ENCODE data around the gene MX1.
"Not testable (repeated sequence)": the region's sequence is repeated elsewhere in the genome, so short reads cannot be mapped to it uniquely, and the experiment has no call there.

MX1 gene

DNA sequence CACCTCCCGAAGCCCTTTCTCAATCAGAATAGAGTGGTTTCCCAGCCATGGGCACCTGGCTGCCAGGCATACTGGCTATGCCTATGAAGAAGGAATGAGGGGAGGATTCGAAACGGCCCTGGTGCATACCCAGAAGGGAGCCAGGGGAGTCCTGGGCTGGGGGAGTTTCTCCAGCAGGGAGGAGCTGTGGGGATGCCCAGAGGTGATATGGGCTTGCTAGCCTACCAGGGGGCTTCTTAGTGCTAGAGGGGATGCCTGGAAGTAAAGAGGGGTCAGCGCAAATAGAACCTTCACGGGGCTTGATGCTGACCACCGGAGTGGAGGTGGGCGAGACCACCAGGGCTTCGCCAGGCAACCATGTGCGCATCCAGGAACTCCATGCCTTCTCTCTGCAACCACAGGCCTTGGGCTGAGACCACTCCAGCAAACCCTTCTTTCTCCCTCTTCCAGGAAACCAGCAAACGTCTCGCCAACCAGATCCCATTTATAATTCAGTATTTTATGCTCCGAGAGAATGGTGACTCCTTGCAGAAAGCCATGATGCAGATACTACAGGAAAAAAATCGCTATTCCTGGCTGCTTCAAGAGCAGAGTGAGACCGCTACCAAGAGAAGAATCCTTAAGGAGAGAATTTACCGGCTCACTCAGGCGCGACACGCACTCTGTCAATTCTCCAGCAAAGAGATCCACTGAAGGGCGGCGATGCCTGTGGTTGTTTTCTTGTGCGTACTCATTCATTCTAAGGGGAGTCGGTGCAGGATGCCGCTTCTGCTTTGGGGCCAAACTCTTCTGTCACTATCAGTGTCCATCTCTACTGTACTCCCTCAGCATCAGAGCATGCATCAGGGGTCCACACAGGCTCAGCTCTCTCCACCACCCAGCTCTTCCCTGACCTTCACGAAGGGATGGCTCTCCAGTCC is 18.2 kb upstream of the MX1 start:
- no peak for FAIRE-seq

DNA sequence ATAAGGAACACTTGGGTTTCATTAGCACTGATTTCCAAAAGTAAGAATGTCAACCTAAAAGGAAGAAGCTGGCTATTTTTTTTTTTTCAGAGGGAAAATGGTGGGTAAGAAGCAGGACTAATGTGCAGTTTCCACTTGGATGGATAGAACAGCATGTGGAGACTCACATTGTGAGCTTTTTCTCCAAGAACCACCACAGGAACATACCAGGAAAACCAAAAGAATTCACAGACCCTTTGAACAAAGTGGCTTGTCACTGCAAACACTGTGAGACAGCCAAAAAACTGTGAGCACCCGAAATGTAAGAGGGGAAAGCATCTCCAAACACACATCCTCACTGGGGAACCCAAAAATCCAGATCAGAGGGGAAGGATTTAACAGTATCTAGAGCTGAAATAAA is 15.7 kb upstream of the MX1 start:
- no peak for FAIRE-seq

DNA sequence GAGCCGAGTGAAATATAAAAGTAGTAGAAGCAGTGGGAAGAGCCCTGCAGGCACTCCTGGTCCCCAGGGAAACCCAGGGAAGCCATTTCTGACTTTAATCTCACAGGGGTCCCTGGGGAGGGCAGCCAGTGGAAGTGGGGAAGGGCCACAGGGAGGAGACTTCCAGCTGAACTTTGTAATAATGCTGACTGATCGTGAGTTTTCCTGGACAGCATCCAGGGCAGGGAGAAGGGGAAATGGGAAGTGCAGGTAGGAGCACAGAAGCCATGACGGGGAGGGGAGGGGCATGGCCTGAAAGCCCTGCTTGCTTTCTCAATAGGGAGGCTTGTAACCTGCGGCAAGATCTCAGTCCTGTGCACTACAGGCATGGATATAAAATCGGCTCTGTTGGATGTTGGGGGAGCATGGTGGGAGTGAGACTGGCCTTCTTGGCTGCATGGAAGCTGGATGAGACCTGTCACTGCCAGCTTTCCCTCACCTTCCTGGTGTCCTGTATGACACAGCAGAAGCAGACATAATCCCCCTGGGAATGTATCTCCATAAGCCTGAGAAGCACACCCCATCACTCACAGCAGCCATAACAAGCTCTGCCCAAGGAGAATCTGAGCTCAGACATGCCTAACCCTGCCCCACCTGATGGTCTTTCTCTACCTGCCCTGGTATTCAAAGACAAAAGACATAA is 15.1 kb upstream of the MX1 start:
- FAIRE-seq = no peak

DNA sequence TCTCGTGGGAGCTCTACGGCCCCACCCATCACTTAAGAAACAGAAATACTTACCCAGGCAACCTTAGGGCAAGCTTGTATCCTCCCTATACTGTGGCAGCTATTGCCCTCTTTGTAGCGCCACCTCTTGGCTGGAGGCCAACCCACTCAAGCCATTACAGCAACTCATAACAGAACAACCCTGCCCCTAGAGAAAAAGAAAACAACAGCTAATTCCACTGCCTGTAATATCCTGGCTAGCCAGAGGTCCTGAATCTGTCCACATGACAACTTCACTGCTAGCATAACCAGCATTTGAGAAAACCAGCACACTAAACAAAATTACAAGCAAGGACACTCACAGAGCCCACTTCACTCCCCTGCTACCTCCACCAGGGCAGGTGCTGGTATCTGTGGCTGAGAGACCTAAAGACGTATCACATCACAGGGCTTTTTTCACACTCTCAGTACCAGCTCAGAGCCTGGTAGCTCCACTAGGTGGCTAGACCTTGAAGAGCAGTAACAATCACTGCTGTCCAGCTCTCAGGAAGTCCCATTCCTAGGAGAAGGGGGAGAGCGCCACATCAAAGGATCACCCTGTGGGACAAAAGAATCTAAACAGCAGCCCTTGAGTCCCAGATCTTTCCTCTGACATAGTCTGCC is 14.5 kb upstream of the MX1 start:
- no peak for FAIRE-seq

DNA sequence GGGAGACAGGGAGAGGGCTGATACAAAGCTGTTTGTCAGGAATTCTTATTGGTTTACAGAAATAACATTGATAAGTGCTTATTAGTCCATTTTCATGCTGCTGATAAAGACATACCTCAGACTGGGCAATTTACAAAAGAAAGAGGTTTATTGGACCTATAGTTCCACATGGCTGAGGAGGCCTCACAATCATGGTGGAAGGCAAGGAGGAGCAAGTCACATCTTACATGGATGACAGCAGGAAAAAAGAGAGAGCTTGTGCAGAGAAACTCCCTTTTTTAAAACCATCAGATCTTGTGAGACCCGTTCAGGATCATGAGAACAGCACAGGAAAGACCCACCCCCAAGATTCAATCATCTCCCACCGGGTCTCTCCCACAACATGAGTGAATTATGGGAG is 8.5 kb upstream of the MX1 start:
- FAIRE-seq = not testable (repeated sequence)

DNA sequence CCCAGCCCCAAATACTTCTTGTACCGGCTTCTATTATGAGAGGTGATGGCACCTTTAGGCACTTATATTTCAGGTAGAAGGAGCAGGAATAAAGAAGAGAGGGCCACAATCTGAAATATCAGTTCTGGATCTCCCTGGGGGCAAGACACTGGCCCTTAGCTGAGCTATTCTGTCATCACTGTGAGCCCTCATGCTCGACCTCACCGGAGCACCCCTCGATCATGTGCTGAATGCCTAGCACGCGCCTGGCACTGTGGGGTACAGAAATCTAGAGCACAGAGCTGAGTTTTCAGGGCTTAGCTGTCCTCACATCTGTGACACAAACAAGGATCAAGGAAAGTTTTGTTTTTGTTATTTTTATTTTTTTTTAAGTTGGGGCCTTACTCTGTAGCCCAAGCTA is 7.6 kb upstream of the MX1 start:
- FAIRE-seq = no peak

DNA sequence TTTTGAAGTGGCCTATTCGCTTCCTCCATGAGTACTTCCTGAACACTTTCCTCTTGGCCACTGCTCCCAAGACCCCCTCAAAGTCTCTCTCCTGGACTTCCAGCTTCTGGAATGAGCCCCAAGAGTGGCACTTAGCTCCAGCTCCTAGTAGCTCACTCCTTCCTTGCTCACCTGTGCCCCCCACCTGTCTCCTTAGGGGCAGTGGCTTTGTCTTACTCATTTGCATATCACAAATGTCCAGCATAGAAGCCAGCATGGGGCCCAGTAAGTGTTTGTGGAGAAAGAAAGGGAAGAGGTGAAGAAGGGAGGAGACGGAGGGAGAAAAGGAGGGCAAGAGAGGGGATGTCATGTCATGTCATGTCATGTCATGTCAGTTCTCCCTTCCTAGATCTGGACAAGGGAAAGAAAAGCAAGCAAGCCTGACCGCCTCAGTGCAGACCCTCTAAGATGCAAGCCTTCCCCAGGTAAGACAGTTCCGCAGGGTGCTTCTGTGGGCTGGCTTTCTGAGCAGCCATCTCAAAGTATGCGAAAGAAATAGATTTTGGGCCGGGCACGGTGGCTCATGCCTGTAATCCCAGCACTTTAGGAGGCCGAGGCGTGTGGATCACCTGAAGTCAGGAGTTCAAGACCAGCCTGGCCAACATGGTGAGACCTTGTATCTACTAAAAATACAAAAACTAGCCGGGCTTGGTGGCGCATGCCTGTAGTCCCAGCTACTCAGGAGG is 6.9 kb upstream of the MX1 start:
- FAIRE-seq = no peak

DNA sequence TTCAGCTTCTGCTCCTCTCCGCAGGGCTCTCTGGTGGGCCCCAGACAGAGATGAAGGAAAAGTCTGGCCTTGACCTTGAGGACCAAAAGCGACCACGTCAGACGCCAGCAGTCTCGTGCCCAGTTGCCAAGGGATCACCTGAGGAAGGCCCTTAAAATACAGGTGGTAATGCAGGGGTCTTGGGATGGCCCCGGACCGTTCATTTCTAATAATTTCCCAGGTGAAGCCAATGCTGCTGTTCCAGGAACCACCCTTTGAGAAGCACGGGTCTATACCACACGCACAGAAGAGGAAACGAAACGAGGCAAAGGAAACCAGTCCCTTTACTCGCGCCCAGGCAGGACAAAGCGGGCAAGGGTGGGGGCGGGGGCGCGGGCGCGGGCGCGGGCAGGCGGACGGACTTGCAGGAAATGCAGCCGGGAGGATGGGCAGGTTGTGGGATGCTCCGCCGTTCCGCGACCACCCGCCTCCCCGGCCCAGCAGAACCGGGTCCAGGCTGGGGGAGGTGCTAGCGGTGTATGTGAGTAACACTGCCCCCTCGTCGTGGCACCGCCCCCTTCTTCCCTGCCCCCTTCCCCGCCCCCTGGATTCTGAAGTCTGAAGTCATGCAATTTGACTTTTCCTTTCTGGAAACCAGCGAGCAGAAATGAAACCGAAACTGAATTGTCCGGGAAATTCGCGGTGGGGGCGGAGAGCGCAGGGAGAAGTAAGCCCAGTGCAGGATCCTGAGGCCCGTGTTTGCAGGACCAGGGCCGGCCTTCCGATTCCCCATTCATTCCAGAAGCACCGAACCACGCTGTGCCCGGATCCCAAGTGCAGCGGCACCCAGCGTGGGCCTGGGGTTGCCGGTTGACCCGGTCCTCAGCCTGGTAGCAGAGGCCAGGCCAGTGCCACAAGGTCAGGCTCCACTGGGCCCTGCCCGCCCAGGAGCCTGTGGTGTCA is 5.8 kb upstream of the MX1 start:
- FAIRE-seq = no peak

DNA sequence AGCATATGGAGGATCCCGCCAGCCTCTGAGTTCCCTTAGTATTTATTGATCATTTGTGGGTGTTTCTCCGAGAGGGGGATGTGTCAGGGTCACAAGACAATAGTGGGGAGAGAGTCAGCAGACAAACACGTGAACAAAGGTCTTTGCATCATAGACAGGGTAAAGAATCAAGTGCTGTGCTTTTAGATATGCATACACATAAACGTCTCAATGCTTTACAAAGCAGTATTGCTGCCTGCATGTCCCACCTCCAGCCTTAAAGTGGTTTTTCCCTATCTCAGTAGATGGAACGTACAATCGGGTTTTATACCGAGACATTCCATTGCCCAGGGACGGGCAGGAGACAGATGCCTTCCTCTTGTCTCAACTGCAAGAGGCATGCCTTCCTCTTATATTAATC is 5.0 kb upstream of the MX1 start:
- not testable (repeated sequence) for FAIRE-seq

DNA sequence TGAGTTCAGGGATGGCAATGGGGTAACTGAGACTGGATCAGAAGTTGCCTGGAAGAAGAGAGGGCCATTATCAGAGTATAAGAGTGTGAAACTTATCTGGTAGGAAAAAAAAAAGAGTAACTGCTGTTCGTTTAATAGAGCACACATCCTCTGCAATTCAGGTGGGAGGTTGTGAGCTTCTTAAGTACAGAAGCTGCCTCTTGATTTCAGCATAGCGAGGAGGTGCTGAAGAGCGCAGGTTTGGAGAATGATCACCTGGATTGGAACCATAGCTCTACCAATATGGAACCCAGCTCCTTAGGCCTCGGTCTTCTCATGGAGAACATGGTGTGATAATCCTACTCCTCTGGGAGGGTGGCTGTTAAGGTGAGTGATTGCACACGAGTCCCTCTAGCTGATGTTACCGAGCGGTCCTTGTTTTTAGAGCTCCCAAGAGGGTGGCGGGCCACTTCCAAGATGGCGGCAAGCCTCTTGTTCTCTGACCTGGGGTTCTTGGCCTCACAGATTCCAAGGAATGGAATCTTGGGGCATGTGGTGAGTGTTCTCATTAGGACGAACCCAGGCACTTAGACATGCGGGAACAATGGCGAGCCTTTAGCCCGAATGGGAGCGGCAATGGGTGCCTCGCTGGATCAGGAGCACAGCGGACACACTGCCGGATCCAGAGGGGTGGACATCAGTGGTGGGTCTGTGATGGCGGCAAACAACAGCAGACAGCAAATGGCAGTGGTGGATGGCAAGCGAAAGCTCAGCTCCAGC is 3.3 kb upstream of the MX1 start:
- FAIRE-seq = no peak

DNA sequence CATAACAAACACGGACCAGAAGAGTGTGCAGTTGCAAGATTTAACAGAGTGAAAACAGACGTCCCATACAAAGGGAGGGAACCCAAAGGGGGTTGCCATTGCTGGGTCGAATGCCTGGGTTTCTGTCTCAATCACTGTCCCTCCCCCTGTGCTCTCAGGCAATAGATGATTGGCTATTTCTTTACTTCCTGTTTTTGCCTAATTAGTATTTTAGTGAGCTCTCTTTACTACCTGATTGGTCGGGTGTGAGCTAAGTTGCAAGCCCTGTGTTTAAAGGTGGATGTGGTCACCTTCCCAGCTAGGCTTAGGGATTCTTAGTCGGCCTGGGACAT is 2.8 kb upstream of the MX1 start:
- FAIRE-seq = not testable (repeated sequence)

DNA sequence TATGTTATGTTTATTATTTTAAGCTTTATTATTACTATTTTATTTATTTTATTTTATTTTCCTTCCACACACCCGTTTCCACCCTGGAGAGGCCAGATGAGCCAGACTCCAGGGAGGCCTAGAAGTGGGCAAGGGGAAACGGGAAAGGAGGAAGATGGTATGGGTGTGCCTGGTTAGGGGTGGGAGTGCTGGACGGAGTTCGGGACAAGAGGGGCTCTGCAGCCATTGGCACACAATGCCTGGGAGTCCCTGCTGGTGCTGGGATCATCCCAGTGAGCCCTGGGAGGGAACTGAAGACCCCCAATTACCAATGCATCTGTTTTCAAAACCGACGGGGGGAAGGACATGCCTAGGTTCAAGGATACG is 468 bp upstream of the MX1 start:
- no peak for FAIRE-seq

DNA sequence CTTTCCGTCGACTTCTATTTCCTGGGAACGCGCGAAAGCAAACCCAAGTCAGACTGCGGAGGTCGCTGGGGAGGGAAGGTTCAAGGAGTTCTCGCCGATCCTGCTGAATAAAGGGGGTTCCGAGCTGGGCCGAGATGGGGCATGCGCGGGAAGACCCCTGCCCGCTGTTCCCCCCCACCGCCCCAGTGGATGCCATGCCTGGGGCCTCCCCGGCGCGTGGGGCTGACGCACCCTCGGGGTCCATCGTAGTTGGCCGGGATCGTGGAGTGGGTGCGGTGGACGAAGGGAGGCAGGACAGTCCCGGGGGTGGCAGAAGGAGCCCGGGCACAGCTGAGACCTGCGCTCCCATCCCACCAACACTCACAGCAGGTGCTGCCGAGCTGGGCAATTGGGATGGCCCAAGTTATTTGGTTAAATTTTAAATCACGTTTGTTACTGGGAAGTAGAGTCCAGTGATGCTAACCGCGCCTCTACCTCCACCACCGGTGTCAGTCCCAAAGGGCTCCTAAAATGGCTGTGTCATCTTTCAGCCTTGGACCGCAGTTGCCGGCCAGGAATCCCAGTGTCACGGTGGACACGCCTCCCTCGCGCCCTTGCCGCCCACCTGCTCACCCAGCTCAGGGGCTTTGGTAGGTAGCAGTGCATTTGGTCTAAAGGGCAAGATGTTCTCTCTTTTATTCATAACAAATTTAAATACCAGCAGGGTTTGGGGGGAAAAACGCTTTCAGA is 801 bp downstream of the MX1 start:
- no peak for FAIRE-seq

DNA sequence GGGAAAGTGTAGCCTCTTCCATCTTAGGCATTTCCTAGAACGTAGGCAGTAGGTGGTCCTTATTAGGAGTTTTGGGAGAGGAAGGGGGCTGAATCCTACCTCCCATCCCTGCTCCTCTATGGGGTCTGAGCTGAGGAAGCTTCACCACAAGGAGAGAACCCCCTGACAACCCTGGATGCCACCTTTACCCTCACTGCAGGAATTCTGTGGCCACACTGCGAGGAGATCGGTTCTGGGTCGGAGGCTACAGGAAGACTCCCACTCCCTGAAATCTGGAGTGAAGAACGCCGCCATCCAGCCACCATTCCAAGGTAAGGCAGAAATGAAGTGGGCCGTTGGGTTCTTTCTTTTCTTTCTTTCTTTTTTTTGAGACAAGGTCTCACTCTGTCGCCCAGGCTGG is 1.5 kb downstream of the MX1 start:
- no peak for FAIRE-seq

DNA sequence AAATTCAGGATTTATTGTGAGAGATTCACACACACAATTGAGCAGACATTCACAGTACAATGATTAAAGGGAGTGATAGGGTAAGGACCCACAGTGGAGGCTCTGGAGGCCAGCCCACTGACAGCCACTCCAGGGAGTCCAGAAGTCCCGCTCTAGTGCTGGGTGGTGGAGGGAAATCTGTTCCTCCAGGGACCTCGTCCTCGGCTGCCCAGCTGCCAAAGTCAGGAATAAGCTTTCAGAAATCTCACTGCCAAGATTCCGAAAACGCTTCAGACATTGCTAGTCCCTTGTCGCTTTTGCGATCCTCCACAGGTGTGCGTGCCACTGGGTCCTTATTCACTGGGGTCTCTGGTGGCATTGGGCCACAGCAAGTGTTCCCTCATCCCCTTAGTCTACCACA is 2.3 kb downstream of the MX1 start:
- no peak for FAIRE-seq

DNA sequence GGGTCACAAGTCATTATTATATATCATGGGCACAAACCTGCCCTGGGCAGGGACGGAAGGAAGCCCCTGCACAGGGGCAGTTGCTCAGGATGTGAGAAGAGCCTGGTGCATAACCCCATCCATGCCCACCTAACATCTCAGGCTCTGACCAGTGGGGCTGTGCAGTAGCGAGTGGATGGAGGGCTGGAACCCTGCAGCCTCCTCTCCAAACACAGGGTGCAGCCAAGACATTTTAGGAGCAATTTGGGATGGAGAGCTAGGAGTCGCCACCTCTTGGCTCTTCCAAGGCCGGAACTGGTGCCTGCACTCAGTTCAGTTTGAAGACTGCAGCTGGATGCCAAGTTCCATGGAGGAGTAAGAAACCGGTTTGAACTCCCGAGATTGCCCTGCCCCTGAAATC is 2.8 kb downstream of the MX1 start:
- FAIRE-seq = no peak

DNA sequence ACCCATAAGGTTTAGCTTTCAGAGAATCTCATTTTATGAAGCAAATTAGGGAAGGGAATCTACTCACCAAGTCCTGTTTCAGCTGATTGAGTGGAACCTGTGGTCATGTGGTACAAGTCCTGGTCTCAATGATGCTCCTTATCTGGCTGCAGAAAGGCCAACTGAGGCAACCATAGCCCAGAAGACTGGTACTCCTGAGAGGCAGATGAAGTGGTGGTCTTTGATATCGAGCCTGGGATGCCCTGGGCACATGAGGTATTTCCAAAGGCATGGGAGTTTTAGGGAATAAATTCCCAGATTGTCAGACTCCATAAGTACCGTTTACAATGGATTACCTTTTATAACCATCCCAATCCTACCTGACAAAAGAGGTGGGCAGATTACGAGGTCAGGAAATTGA is 3.3 kb downstream of the MX1 start:
- FAIRE-seq = no peak

DNA sequence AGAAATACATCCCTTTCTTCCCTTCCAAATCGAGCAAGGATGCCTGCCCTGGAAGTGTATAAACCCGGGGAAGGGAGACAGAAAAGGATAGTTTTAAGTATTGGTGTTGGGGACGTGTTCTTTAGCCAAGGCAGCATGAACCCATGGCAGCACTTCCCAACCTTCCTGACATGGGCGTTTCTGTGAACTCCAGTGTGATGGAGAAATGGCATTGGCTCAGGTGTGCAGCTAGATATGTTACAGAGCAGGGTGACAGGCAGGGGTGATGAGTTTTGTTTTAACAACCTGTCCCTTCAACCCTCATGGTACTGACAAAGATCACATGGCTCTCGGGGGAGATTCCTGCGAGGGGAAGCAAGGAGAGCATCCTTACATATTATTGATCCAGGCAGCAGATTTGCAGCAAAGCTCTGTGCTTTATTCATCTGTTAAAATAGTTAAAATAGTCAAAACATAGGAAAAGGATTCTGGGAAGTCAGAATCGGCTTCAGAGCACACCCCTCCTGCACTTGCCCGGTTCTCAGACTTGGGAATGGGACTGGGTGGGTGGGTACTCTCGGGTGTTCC is 4.0 kb downstream of the MX1 start:
- no peak for FAIRE-seq

DNA sequence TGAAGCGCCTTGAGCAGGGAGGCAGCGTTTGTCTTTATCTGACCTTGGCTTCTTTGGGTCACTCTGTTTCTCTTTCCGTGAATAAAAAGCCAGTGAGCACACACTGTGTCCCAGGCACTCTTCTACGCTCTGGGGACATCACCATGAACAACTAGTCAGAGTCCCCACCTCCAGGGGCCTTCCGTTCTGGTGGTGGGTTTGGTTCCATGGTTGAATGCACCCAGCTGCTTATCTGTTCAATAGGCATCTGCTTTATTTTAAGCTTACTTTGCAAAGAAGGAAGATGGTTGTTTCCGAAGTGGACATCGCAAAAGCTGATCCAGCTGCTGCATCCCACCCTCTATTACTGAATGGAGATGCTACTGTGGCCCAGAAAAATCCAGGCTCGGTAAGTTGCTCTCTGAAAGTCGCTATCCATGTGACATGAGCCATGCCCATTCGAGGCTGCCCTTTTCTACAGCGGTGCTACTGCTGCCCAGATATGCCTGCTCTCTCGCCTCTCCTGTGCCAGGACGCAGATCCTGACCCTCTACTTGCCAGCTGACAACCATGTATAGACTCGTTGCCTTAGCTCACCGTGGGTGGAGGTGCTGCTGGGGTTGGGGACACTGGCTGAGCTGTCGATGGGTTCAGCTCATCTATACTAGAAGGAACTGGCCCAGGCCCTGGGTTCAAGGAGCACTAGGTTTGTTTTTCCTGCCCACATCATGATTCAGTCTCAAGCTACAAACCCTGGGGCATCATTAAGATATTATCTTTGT is 5.9 kb downstream of the MX1 start:
- FAIRE-seq = no peak

Data from TTC549 (cell line).